ENCODE measurements around the gene FBXO4. TPM values are rescaled to one million over a fixed set of nuclear protein-coding genes. Genes with fewer than 3 reads are reported as not detected.
"Not testable (repeated sequence)": the region's sequence is repeated elsewhere in the genome, so short reads cannot be mapped to it uniquely, and the experiment has no call there.

The FBXO4 gene
- total RNA-seq, 2 donors from 2014 or later = 1.8 to 1.9 TPM

DNA sequence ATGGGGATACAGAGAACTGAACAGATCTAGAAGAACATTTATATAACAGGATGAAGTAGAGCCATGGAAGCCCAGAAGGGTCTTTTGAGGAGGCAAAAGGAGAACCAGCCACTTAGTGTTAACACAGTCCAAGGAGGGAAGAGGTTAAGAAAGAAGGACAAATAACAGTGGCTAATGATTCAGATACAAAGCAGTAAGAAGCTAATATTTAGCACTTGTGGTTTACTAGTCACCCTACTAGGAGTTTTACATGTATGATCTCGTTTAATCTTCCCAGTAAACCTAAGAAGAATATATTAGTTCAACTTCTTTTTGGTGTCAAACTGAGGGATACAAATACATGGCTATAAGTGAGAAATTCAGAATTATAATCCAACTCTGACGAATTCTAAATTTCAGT lies 7.7 kb downstream of the FBXO4 start:
- Histone ChIP-seq H3K27ac (ENCODE audit: low read depth, low read length) (no peak overlapping the region), H3K36me3 (ENCODE audit: control insufficient read depth, insufficient read depth, low read length) (no peaks in the 10 kb centered on the region), H3K4me3 (ENCODE audit: low read length) (no peak overlapping the region), H3K27me3 (ENCODE audit: control insufficient read depth, insufficient read depth, low read length, poor library complexity, severe bottlenecking) (no peaks in the 10 kb centered on the region), H3K9me3 (ENCODE audit: control insufficient read depth, low read length) (no peaks in the 10 kb centered on the region), H3K4me1 (ENCODE audit: control insufficient read depth, insufficient read depth, low read length) (peaks cover 4% of the 10 kb centered on the region), H3K9ac (ENCODE audit: extremely low read depth, low read length, poor library complexity, severe bottlenecking) (no peak overlapping the region)
- TF ChIP-seq, protein P1, sequence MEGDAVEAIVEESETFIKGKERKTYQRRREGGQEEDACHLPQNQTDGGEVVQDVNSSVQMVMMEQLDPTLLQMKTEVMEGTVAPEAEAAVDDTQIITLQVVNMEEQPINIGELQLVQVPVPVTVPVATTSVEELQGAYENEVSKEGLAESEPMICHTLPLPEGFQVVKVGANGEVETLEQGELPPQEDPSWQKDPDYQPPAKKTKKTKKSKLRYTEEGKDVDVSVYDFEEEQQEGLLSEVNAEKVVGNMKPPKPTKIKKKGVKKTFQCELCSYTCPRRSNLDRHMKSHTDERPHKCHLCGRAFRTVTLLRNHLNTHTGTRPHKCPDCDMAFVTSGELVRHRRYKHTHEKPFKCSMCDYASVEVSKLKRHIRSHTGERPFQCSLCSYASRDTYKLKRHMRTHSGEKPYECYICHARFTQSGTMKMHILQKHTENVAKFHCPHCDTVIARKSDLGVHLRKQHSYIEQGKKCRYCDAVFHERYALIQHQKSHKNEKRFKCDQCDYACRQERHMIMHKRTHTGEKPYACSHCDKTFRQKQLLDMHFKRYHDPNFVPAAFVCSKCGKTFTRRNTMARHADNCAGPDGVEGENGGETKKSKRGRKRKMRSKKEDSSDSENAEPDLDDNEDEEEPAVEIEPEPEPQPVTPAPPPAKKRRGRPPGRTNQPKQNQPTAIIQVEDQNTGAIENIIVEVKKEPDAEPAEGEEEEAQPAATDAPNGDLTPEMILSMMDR (conservative IDR thresholded peaks at IDR 0.05) = no peak
- Mint-ChIP-seq H3K27ac (no peak overlapping the region), H3K36me3 (ENCODE audit: low read depth) (no peaks in the 10 kb centered on the region), H3K27me3 (ENCODE audit: insufficient read depth) (no peaks in the 10 kb centered on the region), H3K9me3 (no peaks in the 10 kb centered on the region), H3K4me1 (peaks cover 8% of the 10 kb centered on the region), H3K4me3 (no peak overlapping the region)
- no peak for DNase-seq
- WGBS, 2 experiments (ENCODE audit: insufficient coverage in 1 of 2, insufficient read length in 1 of 2) = 86% methylated on average over 2 of the region's 2 CpGs; no CpG with 5 or more reads in 1 of the 2 experiments

DNA sequence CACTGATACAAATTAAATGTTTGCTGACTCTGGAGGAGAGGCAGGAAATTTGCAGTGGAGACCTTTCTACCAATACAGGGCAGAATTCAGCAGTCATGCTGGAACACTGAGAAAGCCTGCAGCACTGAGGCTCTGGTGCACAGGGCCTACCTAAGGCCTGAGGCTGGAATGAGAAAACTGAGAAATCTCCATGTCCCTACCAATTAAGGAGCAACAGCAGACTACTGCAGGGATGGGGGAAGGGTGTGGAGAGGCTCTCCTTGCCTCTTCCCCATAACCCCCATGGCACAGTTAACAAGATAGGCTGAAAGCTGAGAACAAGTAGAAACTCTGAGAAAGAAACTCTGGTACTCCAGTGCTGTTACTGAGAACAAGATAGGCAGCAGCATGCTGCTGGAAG lies 10.5 kb downstream of the FBXO4 start:
- Histone ChIP-seq H3K36me3 (ENCODE audit: control insufficient read depth, insufficient read depth, low read length) (no peaks in the 10 kb centered on the region), H3K9ac (ENCODE audit: extremely low read depth, low read length, poor library complexity, severe bottlenecking) (no peak overlapping the region), H3K4me1 (ENCODE audit: control insufficient read depth, insufficient read depth, low read length) (peaks cover 4% of the 10 kb centered on the region), H3K4me3 (ENCODE audit: low read length) (no peak overlapping the region), H3K9me3 (ENCODE audit: control insufficient read depth, low read length) (no peaks in the 10 kb centered on the region), H3K27ac (ENCODE audit: low read depth, low read length) (no peak overlapping the region), H3K27me3 (ENCODE audit: control insufficient read depth, insufficient read depth, low read length, poor library complexity, severe bottlenecking) (no peaks in the 10 kb centered on the region)
- no peaks in the 10 kb centered on the region for H3K9me3 Mint-ChIP-seq
- DNase-seq = peak; percentile 43
- TF ChIP-seq, protein P1 (conservative IDR thresholded peaks at IDR 0.05) = no peak
- peaks cover 8% of the 10 kb centered on the region for H3K4me1 Mint-ChIP-seq
- no peak overlapping the region for H3K4me3 Mint-ChIP-seq
- no peaks in the 10 kb centered on the region for H3K36me3 Mint-ChIP-seq (ENCODE audit: low read depth)
- no peak overlapping the region for H3K27ac Mint-ChIP-seq
- H3K27me3 Mint-ChIP-seq (ENCODE audit: insufficient read depth) = no peaks in the 10 kb centered on the region

DNA sequence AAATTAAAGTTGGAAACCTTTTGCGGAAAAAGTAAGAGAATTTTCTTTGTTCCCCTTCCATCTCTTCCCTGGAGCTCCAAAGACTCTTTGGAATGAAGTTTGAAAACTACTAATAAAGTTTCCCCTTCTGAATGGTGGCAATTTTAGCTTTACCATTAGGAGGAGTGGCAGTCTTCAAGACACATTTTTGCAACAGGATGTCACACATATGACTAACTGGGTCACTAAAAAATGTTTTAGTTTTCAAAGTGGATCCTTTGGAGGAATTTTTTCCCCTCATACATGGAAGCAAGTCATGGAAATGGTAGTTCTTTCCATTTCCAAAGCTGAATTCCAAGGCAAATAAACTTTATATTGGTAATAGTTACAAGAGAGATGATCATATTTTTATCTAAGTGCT lies 15.6 kb downstream of the FBXO4 start:
- Mint-ChIP-seq H3K9me3 (no peaks in the 10 kb centered on the region), H3K4me3 (no peak overlapping the region), H3K36me3 (ENCODE audit: low read depth) (no peaks in the 10 kb centered on the region), H3K4me1 (peaks cover 5% of the 10 kb centered on the region), H3K27ac (no peak overlapping the region), H3K27me3 (ENCODE audit: insufficient read depth) (no peaks in the 10 kb centered on the region)
- 100% methylated on average over 1 of the region's 1 CpG; no CpG with 5 or more reads in 1 of the 2 experiments for WGBS, 2 experiments (ENCODE audit: insufficient coverage in 1 of 2, insufficient read length in 1 of 2)
- no peak overlapping the region for H3K27ac ChIP-seq (ENCODE audit: low read depth, low read length)
- no peaks in the 10 kb centered on the region for H3K4me1 ChIP-seq (ENCODE audit: control insufficient read depth, insufficient read depth, low read length)
- no peak for DNase-seq
- H3K27me3 ChIP-seq (ENCODE audit: control insufficient read depth, insufficient read depth, low read length, poor library complexity, severe bottlenecking) = no peaks in the 10 kb centered on the region
- H3K9ac ChIP-seq (ENCODE audit: extremely low read depth, low read length, poor library complexity, severe bottlenecking) = no peak overlapping the region
- TF ChIP-seq, protein P1 (conservative IDR thresholded peaks at IDR 0.05) = no peak
- H3K4me3 ChIP-seq (ENCODE audit: low read length) = no peak overlapping the region
- no peaks in the 10 kb centered on the region for H3K36me3 ChIP-seq (ENCODE audit: control insufficient read depth, insufficient read depth, low read length)
- no peaks in the 10 kb centered on the region for H3K9me3 ChIP-seq (ENCODE audit: control insufficient read depth, low read length)

GRCh38 chr5:41945332-41945955 lies 20.4 kb downstream of the FBXO4 start:
- H3K9me3 Mint-ChIP-seq; H3K27me3 ChIP-seq (ENCODE audit: control insufficient read depth, insufficient read depth, low read length, poor library complexity, severe bottlenecking); H3K4me1 Mint-ChIP-seq; H3K27me3 Mint-ChIP-seq (ENCODE audit: insufficient read depth); H3K27ac Mint-ChIP-seq; H3K4me1 ChIP-seq (ENCODE audit: control insufficient read depth, insufficient read depth, low read length); H3K36me3 ChIP-seq (ENCODE audit: control insufficient read depth, insufficient read depth, low read length); DNase-seq; H3K4me3 Mint-ChIP-seq; H3K36me3 Mint-ChIP-seq (ENCODE audit: low read depth); H3K27ac ChIP-seq (ENCODE audit: low read depth, low read length); H3K9me3 ChIP-seq (ENCODE audit: control insufficient read depth, low read length); H3K4me3 ChIP-seq (ENCODE audit: low read length); H3K9ac ChIP-seq (ENCODE audit: extremely low read depth, low read length, poor library complexity, severe bottlenecking): not testable (repeated sequence)
- 86 to 90% methylated on average over 3 to 7 of the region's 7 CpGs for WGBS, 2 experiments (ENCODE audit: insufficient coverage in 1 of 2, insufficient read length in 1 of 2)

Measured in endodermal cell (in vitro differentiated cells).